A549 treated with RU486 at 1 μM for 4 hours (cell line): Measurements from ENCODE around the gene ENPP3. TPM values are rescaled to one million over a fixed set of nuclear protein-coding genes. Genes with fewer than 3 reads are reported as not detected.

ENCODE experiments used
- total RNA-seq: library from RNA; stranded (reverse); fragments of 200-300 nt; extraction: Qiagen RNA extraction; gene quantifications from 5 replicates; pipeline ENCODE4 v1.2.3, GENCODE V29; 2022; ENCODE audit warnings: low read depth

ENPP3 gene
- not detected in 5 replicates for total RNA-seq

GRCh38 chr6:131636880-131637792 is at the start of gene ENPP3:
ENPP3 (plus strand) TSS chr6:131637302; CDS start chr6:131637385, 83 bp downstream.

GRCh38 chr6:131627724-131628682 is 9.1 kb upstream of the ENPP3 start, which contains the start of gene MED23:
MED23 (minus strand) TSS chr6:131628242; CDS start chr6:131628049, 193 bp downstream.

GRCh38 chr6:131710917-131711316 is 73.8 kb downstream of the ENPP3 start, which contains the start of gene CTAGE9:
CTAGE9 (minus strand) TSS chr6:131711017; CDS start chr6:131711017, 0 bp downstream.

Other genes starting within 250 kb of the ENPP3 start
- gene ARG1, start 64.1 kb upstream of the ENPP3 start, total RNA-seq: not detected in 5 replicates
- gene MED23, start 9.1 kb upstream of the ENPP3 start, total RNA-seq: 4.5 to 7.3 TPM (median 7.1 TPM) in 5 replicates
- not detected in 5 replicates for gene OR2A4, start 64.1 kb downstream of the ENPP3 start, total RNA-seq
- not detected in 5 replicates for gene CTAGE9, start 73.7 kb downstream of the ENPP3 start, total RNA-seq
- gene ENPP1, start 170.7 kb downstream of the ENPP3 start, total RNA-seq: 0.95 to 1.7 TPM (median 1.6 TPM) in 5 replicates